Testis (tissue), 3 donors: ENCODE measurements around the gene RNF224. TPM values are rescaled to one million over a fixed set of nuclear protein-coding genes. Genes with fewer than 3 reads are reported as not detected.

Source experiments
- DNase-seq: peaks from one replicate; pipeline ENCODE4 v3.0.0-alpha.2; 2019
- H3K27ac ChIP-seq, 2 donors: fragments of 200-600 bp; sonication (generic); one replicate each; pipeline ENCODE4 v1.5.1; 2019
- H3K27me3 ChIP-seq: fragments of 200-600 bp; sonication (generic); one replicate; pipeline ENCODE4 v1.5.1; 2019
- H3K36me3 ChIP-seq: fragments of 200-600 bp; sonication (generic); one replicate; pipeline ENCODE4 v1.5.1; 2017; ENCODE audit warnings: low read depth; ENCODE audit errors: missing control alignments
- H3K4me1 ChIP-seq: fragments of 200-600 bp; sonication (generic); one replicate; pipeline ENCODE4 v1.5.1; 2019
- H3K4me3 ChIP-seq, 2 donors: fragments of 200-600 bp; sonication (generic); one replicate each; pipeline ENCODE4 v1.5.1; 2017 to 2019
- H3K9me3 ChIP-seq: fragments of 200-600 bp; sonication (generic); one replicate; pipeline ENCODE4 v1.5.1; 2017
- CTCF ChIP-seq, 3 experiments: fragments of 450-650 bp in 2 of 3; fragments of 200-600 bp in 1 of 3; sonication (generic) in 1 of 3; IDR thresholded peaks; one replicate each; pipeline ENCODE4 v1.5.1; 2016 to 2019; ENCODE audit warnings: antibody characterized with exemption in 3 of 3, mild to moderate bottlenecking in 2 of 3, moderate library complexity in 1 of 3
- POLR2A ChIP-seq: fragments of 450-650 bp; IDR thresholded peaks from one replicate; pipeline ENCODE4 v1.6.1; 2017; ENCODE audit warnings: antibody characterized with exemption, mild to moderate bottlenecking, moderate library complexity
- WGBS, 2 donors: methylation state at CpG; one replicate each; pipeline ENCODE4 v1.1.5; 2018; 5-methylcytosine and 5-hydroxymethylcytosine counted together
- intact Hi-C: fragments of 100-400 bp; cut with DNase I; formaldehyde crosslinking; loops from one replicate; pipeline ENCODE4 v1.15.1; 2023; ENCODE audit warnings: low total_unique reads
- polyA plus RNA-seq: library from polyadenylated mRNA; stranded (reverse); fragments of 350-450 nt; fragmentation: Illumina TruSeq; extraction: RNeasy Lipid Tissue Mini Kit (QIAGEN cat#74804); gene quantifications from one replicate; pipeline ENCODE4 v1.2.3, GENCODE V29; 2014; ENCODE audit warnings: low read depth, low replicate concordance; ENCODE audit not compliant: insufficient read depth
- total RNA-seq, 2 donors: library from RNA; depleted of rRNA; stranded (reverse); fragments of >200 nt; gene quantifications; one replicate each; pipeline ENCODE4 v1.2.3, GENCODE V29; 2016

RNF224 gene
- total and polyA plus RNA-seq, 3 donors from 2014 or later = 0.17 to 0.71 (median 0.37) TPM

- intact Hi-C loops = no loop called here
- peaks cover 29% of the 10 kb centered on the region for H3K4me1 ChIP-seq
- 65 to 80% methylated on average over 9 to 15 of the region's 15 CpGs for WGBS, 2 donors
- H3K27me3 ChIP-seq = no peaks in the 10 kb centered on the region
- DNase-seq = no peak
- H3K36me3 ChIP-seq = no peaks in the 10 kb centered on the region
- H3K27ac ChIP-seq = no peak overlapping the region
- TF ChIP-seq POLR2A (no peak), CTCF (IDR thresholded peaks at IDR 0.05) (no peak)
- no peaks in the 10 kb centered on the region for H3K9me3 ChIP-seq
- no peak overlapping the region for H3K4me3 ChIP-seq
These were observed 16.6 kb downstream of the RNF224 start for GRCh38 chr9:137243626-137244485.

- intact Hi-C loops = no loop called here
- H3K9me3 ChIP-seq = no peaks in the 10 kb centered on the region
- no peak overlapping the region for H3K27ac ChIP-seq
- H3K4me3 ChIP-seq = no peak overlapping the region
- H3K27me3 ChIP-seq = no peaks in the 10 kb centered on the region
- no peak for DNase-seq
- 79 to 90% methylated on average over 6 to 36 of the region's 36 CpGs for WGBS, 2 donors
- peaks cover 31% of the 10 kb centered on the region for H3K4me1 ChIP-seq
- H3K36me3 ChIP-seq = no peaks in the 10 kb centered on the region
- TF ChIP-seq POLR2A (no peak), CTCF (IDR thresholded peaks at IDR 0.05) (no peak)
These were observed 17.5 kb downstream of the RNF224 start for GRCh38 chr9:137244486-137245449.

DNA sequence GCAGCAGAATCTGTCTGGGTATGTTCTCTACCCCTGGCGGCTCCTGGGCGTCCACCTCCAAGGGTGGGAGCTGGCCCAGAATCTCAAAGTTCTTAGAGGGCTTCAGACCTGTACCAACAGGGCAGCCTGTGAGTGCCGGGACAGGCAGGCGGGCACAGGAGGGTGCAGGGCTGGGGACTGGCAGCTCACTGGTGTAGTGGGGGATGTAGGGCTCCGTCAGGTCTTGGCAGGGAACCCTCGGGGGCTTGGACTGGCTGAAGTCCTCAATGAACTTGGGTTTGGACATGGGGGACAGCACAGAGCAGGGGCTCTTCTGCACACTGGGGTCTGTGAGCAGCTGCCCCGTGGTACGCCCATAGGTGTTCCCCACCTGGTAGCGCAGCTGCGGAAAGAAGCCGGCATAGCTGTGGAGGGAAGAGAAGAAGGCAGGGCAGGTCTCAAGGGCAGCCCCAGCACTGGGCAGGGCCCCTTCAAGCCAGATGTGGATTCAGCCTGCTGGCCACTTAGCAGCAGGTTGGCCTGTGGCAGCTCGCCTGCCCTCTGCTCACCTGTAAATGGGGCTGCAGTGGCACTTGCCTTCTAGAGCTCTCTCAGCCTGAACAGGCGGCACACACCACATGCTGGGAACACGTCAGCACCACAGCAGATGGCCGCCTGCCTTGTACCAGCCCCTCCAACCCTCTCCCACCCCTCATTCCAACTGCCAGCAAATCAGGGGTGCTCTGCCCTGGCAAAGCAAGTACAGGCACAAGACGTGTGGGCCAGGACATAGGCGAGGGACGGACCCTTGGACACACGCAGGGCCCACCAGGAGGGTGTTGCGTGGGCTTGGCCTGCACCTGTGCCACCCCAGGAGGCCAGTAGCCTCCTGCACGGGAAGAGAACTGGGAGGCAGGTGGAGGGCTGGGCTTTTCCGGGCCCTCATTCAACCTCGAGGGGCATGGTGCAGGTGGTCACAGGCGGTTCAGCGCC is 18.4 kb downstream of the RNF224 start:
- no peak for TF ChIP-seq POLR2A
- TF ChIP-seq CTCF (IDR thresholded peaks at IDR 0.05) = no peak
- intact Hi-C loops = no loop called here
- H3K27ac ChIP-seq = no peak overlapping the region
- DNase-seq = no peak
- H3K4me3 ChIP-seq = no peak overlapping the region
- peaks cover 39% of the 10 kb centered on the region for H3K4me1 ChIP-seq
- WGBS, 2 donors = 89 to 94% methylated on average over 18 to 24 of the region's 25 CpGs
- H3K27me3 ChIP-seq = no peaks in the 10 kb centered on the region
- no peaks in the 10 kb centered on the region for H3K9me3 ChIP-seq
- no peaks in the 10 kb centered on the region for H3K36me3 ChIP-seq

- no peak for TF ChIP-seq CTCF (IDR thresholded peaks at IDR 0.05)
- TF ChIP-seq POLR2A = no peak
- Histone ChIP-seq H3K36me3 (no peaks in the 10 kb centered on the region), H3K27ac (no peak overlapping the region), H3K4me3 (no peak overlapping the region), H3K27me3 (no peaks in the 10 kb centered on the region), H3K4me1 (peaks cover 43% of the 10 kb centered on the region), H3K9me3 (no peaks in the 10 kb centered on the region)
- intact Hi-C loops = no loop called here
- no peak for DNase-seq
- WGBS, 2 donors = 48 to 68% methylated on average over 14 to 20 of the region's 20 CpGs
These were observed 20.0 kb downstream of the RNF224 start for GRCh38 chr9:137247135-137247915.
